Tracheal epithelial cell (primary cell): ENCODE measurements around the gene RFPL3. TPM values are rescaled to one million over a fixed set of nuclear protein-coding genes. Genes with fewer than 3 reads are reported as not detected.

ENCODE experiments used
- total RNA-seq: library from RNA; depleted of rRNA; stranded (reverse); fragments of >200 nt; gene quantifications from 2 replicates; pipeline ENCODE4 v1.2.1, GENCODE V29; 2014

Gene RFPL3
- total RNA-seq: not detected in 2 replicates

DNA sequence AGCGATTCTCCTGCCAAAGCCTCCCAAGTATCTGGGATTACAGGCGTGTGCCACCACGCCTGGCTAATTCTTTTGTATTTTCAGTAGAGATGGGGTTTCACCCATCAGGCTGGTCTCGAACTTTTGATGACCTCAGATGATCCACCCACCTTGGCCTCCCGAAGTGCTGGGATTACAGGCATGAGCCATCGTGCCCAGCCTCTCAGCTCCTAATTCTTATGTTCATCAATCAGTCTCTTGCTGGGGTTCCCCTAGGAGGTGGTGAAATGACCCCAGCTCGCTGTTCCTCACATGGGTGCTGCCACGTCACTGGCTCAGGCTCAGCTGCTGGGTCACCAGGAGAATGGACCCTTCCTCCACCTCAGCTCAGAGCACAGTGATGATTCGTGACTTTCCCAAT is at the start of gene RFPL3:
Gene RFPL3, plus strand, starts transcription at position 301 of the 400 bp plus-strand sequence. CDS start 205 bp downstream, outside the sequence.

Other genes starting within 250 kb of the RFPL3 start
- not detected in 2 replicates for gene C22orf42, start 198.6 kb upstream of the RFPL3 start, total RNA-seq
- gene RFPL2, start 152.8 kb upstream of the RFPL3 start, total RNA-seq: not detected in 2 replicates
- not detected in 2 replicates for gene SLC5A4, start 102.5 kb upstream of the RFPL3 start, total RNA-seq
- gene RTCB, start 54.4 kb downstream of the RFPL3 start, total RNA-seq: 79.7 and 132 TPM in 2 replicates
- gene BPIFC, start 106.6 kb downstream of the RFPL3 start, total RNA-seq: not detected in 2 replicates
- gene FBXO7, start 116.9 kb downstream of the RFPL3 start, total RNA-seq: 44.3 and 62.9 TPM in 2 replicates